H1 (cell line): ENCODE results near the gene CLRN2. TPM values are rescaled to one million over a fixed set of nuclear protein-coding genes. Genes with fewer than 3 reads are reported as not detected.

ENCODE experiments used
- CHD2 ChIP-seq: IDR thresholded peaks from 2 replicates; pipeline ENCODE4 v1.6.1; 2012; ENCODE audit warnings: low read length, improper control_type of control experiment
- CHD7 ChIP-seq: fragments of 300-600 bp; sonication (generic); IDR thresholded peaks from 2 replicates; pipeline ENCODE4 v1.7.1; 2012; ENCODE audit warnings: low read length, moderate library complexity, mild to moderate bottlenecking, inconsistent platforms; ENCODE audit not compliant: insufficient replicate concordance
- SP1 ChIP-seq: IDR thresholded peaks from 2 replicates; pipeline ENCODE4 v1.6.1; 2011; ENCODE audit warnings: low read depth, low read length
- polyA plus RNA-seq, 7 experiments: library from polyadenylated mRNA; depleted of rRNA in 3 of 7; stranded (reverse) in 5 of 7; unstranded in 2 of 7; fragments of >200 nt in 5 of 7; fragments of 200-250 nt in 2 of 7; gene quantifications; 1 replicate in 5 of 7; 2 replicates in 1 of 7; 4 replicates in 1 of 7; pipeline versions ENCODE4 v1.2.1 to v1.2.3, GENCODE V29; 2011 to 2013; ENCODE audit warnings: missing spikeins in 2 of 7, mixed read lengths in 2 of 7
- total RNA-seq: library from RNA; stranded (reverse); fragmentation: NEBNext Ultra II Directional; extraction: Animal tissue kit (Norgen Biotek cat#: 25700); gene quantifications from 2 replicates; pipeline ENCODE4 v1.2.1, GENCODE V29; 2021

CLRN2 gene
- total and polyA plus RNA-seq, 2 of the 8 experiments (the other 6 are each of a cell fraction or from before 2014, with no cell fraction given): not detected

- TF ChIP-seq CHD7 (no peak), SP1 (no peak), CHD2 (no peak)
These were observed 50.9 kb downstream of the CLRN2 start (continued) for GRCh38 chr4:17565846-17566245.
